NB4 (cell line): ENCODE results near the gene FPGS.

Experiments
- DNase-seq: peaks from one replicate; pipeline ENCODE4 v3.0.0; 2010; ENCODE audit warnings: low read depth
- H3K4me3 ChIP-seq: one replicate; pipeline ENCODE4 v1.5.1; 2011; ENCODE audit warnings: mild to moderate bottlenecking, low read depth, low read length, moderate library complexity
- CTCF ChIP-seq: IDR thresholded peaks from one replicate; pipeline ENCODE4 v1.5.1; 2012; ENCODE audit warnings: low read depth, low read length
- MYC ChIP-seq: IDR thresholded peaks from 2 replicates; pipeline ENCODE4 v1.6.1; 2011; ENCODE audit warnings: low read depth, low read length
- POLR2A ChIP-seq: IDR thresholded peaks from 2 replicates; pipeline ENCODE4 v1.6.1; 2011; ENCODE audit warnings: mild to moderate bottlenecking; ENCODE audit not compliant: insufficient read length; ENCODE audit errors: extremely low read depth
- TF ChIP-seq, protein P1 (sequence below): IDR thresholded peaks from 2 replicates; pipeline ENCODE4 v1.6.1; 2011; ENCODE audit warnings: low read depth, low read length

FPGS gene

DNA sequence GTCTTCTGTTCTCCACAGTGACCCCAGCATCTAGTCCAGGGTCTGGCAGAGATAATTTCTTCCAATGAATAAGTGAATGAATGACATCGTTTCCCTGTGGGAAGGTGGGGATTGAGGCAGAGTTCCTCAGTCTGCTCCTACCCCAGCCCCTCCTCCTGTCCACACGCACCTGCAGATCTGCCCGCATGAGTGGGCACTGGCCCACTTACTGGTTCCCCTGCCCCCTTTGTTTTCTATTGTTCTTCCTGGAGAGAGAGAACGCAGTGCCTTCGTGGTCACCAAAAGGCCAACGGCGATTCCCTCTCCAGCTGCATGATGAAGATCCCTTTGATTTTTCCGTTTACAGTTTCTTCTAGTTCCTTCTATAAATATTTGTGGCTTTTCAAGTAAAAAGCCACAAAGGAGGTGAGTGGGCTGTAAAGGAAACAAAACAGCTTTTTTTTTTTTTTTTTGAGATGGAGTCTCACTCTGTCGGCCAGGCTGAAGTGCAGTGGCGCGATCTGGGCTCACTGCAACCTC is 5.8 kb upstream of the FPGS start:
- DNase-seq, result peak; percentile 73
- H3K4me3 ChIP-seq, result no peak overlapping the region
- TF ChIP-seq CTCF (no peak), POLR2A (no peak), MYC (no peak)
- TF ChIP-seq, protein P1, sequence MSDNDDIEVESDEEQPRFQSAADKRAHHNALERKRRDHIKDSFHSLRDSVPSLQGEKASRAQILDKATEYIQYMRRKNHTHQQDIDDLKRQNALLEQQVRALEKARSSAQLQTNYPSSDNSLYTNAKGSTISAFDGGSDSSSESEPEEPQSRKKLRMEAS, result no peak

DNA sequence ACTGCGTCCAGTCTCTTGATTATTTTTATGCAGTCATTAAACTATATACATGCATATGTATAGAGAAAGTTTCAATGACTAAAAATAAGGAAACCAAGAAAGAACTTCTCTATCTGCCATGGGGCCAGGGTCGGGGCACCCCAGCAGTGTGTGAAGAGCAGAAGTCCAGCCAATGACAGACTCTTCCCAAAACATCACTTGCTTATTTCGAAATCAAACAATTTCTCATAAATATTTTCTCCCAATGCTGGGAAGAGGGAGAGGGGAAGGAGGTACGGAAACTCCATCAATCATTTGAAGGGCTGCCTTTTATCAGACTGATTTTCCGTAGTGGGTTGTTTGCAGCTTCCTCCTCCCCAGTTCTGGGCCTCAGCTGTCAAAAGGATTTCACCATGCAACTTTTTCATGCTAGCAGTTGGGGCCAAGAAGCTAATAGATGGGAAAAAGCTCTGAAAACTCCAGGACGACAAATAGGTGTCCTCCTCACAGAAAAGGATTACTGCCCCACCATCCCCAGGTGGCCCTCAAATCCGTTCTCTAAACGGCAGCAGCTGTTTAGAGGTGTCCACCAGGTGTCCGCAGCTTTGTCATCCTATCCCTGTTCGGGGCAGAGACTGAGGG is 617 bp upstream of the FPGS start:
- peak; percentile 55 for DNase-seq
- H3K4me3 ChIP-seq, result peak overlapping the region; percentile 50
- TF ChIP-seq CTCF (no peak), MYC (no peak), POLR2A (no peak)
- TF ChIP-seq, protein P1, result no peak

DNA sequence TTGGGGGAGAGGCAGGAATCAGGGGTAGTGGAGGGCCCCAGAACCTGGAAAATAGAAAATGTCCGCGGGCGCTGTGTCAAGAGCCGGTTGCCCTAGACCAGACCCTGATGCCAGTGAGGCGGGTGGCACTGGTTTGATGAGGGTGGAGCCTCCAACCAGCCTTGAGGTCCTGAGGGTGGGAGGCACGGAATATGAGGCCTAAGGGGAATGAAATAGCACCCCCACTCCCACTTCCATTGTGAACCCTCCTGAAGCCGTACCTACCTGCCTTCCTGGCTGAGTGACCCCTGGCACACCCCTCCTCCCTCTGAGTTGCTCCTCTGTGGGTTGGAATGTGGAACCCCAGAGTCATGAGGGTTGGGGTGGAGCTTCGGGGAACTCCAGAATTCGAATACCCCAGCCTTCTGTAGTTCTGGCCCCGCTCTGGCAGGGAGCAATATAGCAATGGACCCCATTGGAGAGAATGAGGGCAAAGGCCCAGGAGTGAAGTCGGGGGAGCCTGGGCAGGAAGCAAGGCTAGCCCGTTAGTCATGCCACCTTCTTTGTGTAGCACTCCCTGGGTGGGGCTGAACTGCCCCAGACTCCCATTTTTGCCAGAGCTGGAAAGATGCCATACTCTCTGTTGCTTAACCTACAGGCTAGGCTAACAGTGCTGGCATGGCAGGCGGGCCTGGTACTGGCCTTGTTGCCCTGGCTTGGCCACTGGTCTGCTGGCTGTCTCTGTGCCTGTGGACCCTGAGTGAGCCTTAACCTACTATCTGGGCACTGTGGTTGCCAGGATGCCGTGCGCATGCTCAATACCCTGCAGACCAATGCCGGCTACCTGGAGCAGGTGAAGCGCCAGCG is 1.0 kb downstream of the FPGS start:
- H3K4me3 ChIP-seq, result peak overlapping the region; percentile 91
- TF ChIP-seq, protein P1, result no peak
- no peak for TF ChIP-seq CTCF
- TF ChIP-seq MYC, result no peak
- no peak for TF ChIP-seq POLR2A
- DNase-seq, result peak; percentile 38

DNA sequence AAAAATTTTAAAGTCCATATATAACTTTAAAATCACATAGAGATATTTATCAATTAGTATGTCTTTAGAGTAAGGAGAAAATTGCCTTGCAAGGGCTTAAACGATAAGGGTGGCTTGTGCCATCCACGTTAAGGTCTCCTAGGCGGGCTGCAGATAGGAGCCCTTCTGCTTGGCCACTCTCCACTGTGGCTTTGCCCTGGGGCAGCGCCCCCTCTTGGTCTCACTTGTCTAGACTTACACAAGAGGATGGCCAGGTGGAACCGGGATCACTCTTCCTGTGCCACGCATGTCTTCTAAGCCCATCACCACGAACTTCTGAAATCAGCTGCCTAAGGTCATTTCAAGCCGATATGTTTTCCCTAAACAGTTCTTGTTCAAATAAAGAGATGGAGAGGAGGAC is 2.9 kb downstream of the FPGS start:
- H3K4me3 ChIP-seq, result no peak overlapping the region
- DNase-seq, result peak; percentile 63
- TF ChIP-seq POLR2A (no peak), CTCF (peak; percentile 53)

DNA sequence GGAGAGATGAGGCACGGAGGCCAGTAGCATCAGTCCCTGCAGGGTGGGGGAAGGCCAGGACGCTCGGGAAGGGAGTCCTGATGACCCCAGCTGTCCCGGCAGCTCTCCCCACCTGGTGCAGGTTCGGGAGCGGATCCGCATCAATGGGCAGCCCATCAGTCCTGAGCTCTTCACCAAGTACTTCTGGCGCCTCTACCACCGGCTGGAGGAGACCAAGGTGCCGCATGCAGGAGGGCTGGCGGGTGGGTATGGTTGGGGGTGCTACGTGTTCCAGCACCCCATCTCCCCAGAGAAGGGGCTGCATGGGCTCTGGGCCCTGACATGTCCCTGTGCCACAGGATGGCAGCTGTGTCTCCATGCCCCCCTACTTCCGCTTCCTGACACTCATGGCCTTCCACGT is 4.2 kb downstream of the FPGS start:
- DNase-seq, result no peak
- no peak overlapping the region for H3K4me3 ChIP-seq
- no peak for TF ChIP-seq CTCF
- no peak for TF ChIP-seq POLR2A
- no peak for TF ChIP-seq MYC
- TF ChIP-seq, protein P1, result no peak
